GM23338 (cell line): Measurements from ENCODE around the gene OR5AU1. TPM values are rescaled to one million over a fixed set of nuclear protein-coding genes. Genes with fewer than 3 reads are reported as not detected.

ENCODE experiments used
- ATAC-seq: fragments of 200-7000 bp; cut with Tn5 transposase; 3 replicates; pipeline ENCODE4 v1.9.1; 2020
- DNase-seq: peaks from one replicate; pipeline ENCODE4 v3.0.0-alpha.2; 2015; ENCODE audit warnings: low spot score
- H2AFZ ChIP-seq: fragments of 200-600 bp; sonication (generic); 2 replicates; pipeline ENCODE4 v1.8.0; 2016; ENCODE audit warnings: antibody characterized with exemption, mild to moderate bottlenecking, moderate library complexity
- H3F3A ChIP-seq: fragments of 200-600 bp; sonication (generic); replicated peaks from 2 replicates; pipeline ENCODE4 v1.8.0; 2017; ENCODE audit warnings: antibody characterized with exemption, mixed run types, low read depth
- H3K27ac ChIP-seq: fragments of 200-600 bp; sonication (generic); 2 replicates; pipeline ENCODE4 v1.6.1; 2016; ENCODE audit warnings: low read depth
- H3K27me3 ChIP-seq: fragments of 200-600 bp; sonication (generic); 2 replicates; pipeline ENCODE4 v1.8.0; 2016; ENCODE audit warnings: mild to moderate bottlenecking, mixed run types, moderate library complexity; ENCODE audit not compliant: insufficient read depth
- H3K36me3 ChIP-seq: fragments of 200-600 bp; sonication (generic); 2 replicates; pipeline ENCODE4 v1.8.0; 2016; ENCODE audit warnings: mild to moderate bottlenecking; ENCODE audit not compliant: insufficient read depth
- H3K4me1 ChIP-seq: fragments of 200-600 bp; sonication (generic); 2 replicates; pipeline ENCODE4 v1.8.0; 2016; ENCODE audit warnings: mild to moderate bottlenecking, moderate library complexity; ENCODE audit not compliant: insufficient read depth
- H3K4me2 ChIP-seq: fragments of 200-600 bp; sonication (generic); 2 replicates; pipeline ENCODE4 v1.7.1; 2017; ENCODE audit warnings: mixed run types
- H3K4me3 ChIP-seq: fragments of 200-600 bp; sonication (generic); 2 replicates; pipeline ENCODE4 v1.6.1; 2016; ENCODE audit warnings: mixed run types
- H3K79me2 ChIP-seq: fragments of 200-600 bp; sonication (generic); replicated peaks from 2 replicates; pipeline ENCODE4 v1.8.0; 2017; ENCODE audit warnings: mild to moderate bottlenecking; ENCODE audit not compliant: insufficient read depth
- H3K9me2 ChIP-seq: fragments of 200-600 bp; sonication (generic); 2 replicates; pipeline ENCODE4 v1.8.0; 2017; ENCODE audit not compliant: insufficient read depth
- H4K20me1 ChIP-seq: fragments of 200-600 bp; sonication (generic); replicated peaks from 2 replicates; pipeline ENCODE4 v1.8.0; 2017; ENCODE audit warnings: mild to moderate bottlenecking; ENCODE audit not compliant: insufficient read depth
- H3K27ac Mint-ChIP-seq: 2 replicates; pipeline ENCODE4 v1.8.0; 2020; ENCODE audit warnings: inconsistent platforms, mild to moderate bottlenecking, moderate library complexity, mixed read lengths
- H3K27me3 Mint-ChIP-seq: 3 replicates; pipeline ENCODE4 v1.8.0; 2022; ENCODE audit warnings: low read depth, mild to moderate bottlenecking, moderate library complexity, mixed read lengths, inconsistent platforms; ENCODE audit not compliant: insufficient read depth, poor library complexity
- H3K36me3 Mint-ChIP-seq: 3 replicates; pipeline ENCODE4 v1.8.0; 2021; ENCODE audit warnings: low read depth, mild to moderate bottlenecking, inconsistent platforms, moderate library complexity, mixed read lengths
- H3K4me1 Mint-ChIP-seq: 3 replicates; pipeline ENCODE4 v1.8.0; 2020; ENCODE audit warnings: mild to moderate bottlenecking, inconsistent platforms, mixed read lengths
- H3K4me3 Mint-ChIP-seq: 3 replicates; pipeline ENCODE4 v1.8.0; 2021; ENCODE audit warnings: moderate library complexity, mild to moderate bottlenecking, inconsistent platforms, mixed read lengths
- H3K9me3 Mint-ChIP-seq: 3 replicates; pipeline ENCODE4 v1.8.0; 2020; ENCODE audit warnings: moderate library complexity, mild to moderate bottlenecking, inconsistent platforms, mixed read lengths
- JUNB ChIP-seq: IDR thresholded peaks from one replicate; pipeline ENCODE4 v1.6.1; 2016; ENCODE audit warnings: antibody characterized with exemption; ENCODE audit not compliant: unreplicated experiment
- NANOG ChIP-seq: IDR thresholded peaks from 2 replicates; pipeline ENCODE4 v1.6.1; 2016; ENCODE audit warnings: antibody characterized with exemption, borderline replicate concordance
- POLR2AphosphoS5 ChIP-seq: IDR thresholded peaks from 2 replicates; pipeline ENCODE4 v1.6.1; 2016; ENCODE audit warnings: antibody characterized with exemption, low read depth
- STAT1 ChIP-seq: IDR thresholded peaks from one replicate; pipeline ENCODE4 v1.6.1; 2016; ENCODE audit warnings: antibody characterized with exemption; ENCODE audit not compliant: unreplicated experiment
- ZNF114 ChIP-seq: fragments of 250-450 bp; sonication (Bioruptor Pico); IDR thresholded peaks from 2 replicates; pipeline ENCODE4 v1.5.0; 2020; ENCODE audit warnings: mild to moderate bottlenecking, moderate library complexity
- ZNF331 ChIP-seq: fragments of 250-450 bp; sonication (Bioruptor Pico); IDR thresholded peaks from 2 replicates; pipeline ENCODE4 v1.5.0; 2020; ENCODE audit warnings: low read depth, mild to moderate bottlenecking, moderate library complexity
- ZNF462 ChIP-seq: fragments of 250-450 bp; sonication (Bioruptor Pico); IDR thresholded peaks from 2 replicates; pipeline ENCODE4 v1.5.0; 2020; ENCODE audit warnings: mild to moderate bottlenecking, moderate library complexity
- polyA plus RNA-seq: library from polyadenylated mRNA; unstranded; fragments of >200 nt; fragmentation: Nextera tagmentation; extraction: Ambion mirVana; gene quantifications from 2 replicates; pipeline ENCODE4 v1.2.1, GENCODE V29; 2016
- total RNA-seq: library from RNA; depleted of rRNA; stranded (reverse); fragments of >200 nt; shearing (Covaris generic); gene quantifications from 2 replicates; pipeline ENCODE4 v1.2.3, GENCODE V29; 2014
- TF ChIP-seq, protein P1 (sequence below): IDR thresholded peaks from one replicate; pipeline ENCODE4 v1.6.1; 2018; ENCODE audit warnings: antibody characterized with exemption; ENCODE audit not compliant: unreplicated experiment
- TF ChIP-seq, protein P2 (sequence below), 2 experiments: fragments of 200-600 bp in 1 of 2; sonication (generic) in 1 of 2; conservative IDR thresholded peaks; 2 replicates each; pipeline versions ENCODE4 v1.5.1 to v1.6.1; 2016 to 2017; ENCODE audit warnings: antibody characterized with exemption in 2 of 2, low read depth in 2 of 2, mild to moderate bottlenecking in 2 of 2, moderate library complexity in 1 of 2

OR5AU1 gene
- total and polyA plus RNA-seq, 2 experiments from 2014 or later, result not detected

DNA sequence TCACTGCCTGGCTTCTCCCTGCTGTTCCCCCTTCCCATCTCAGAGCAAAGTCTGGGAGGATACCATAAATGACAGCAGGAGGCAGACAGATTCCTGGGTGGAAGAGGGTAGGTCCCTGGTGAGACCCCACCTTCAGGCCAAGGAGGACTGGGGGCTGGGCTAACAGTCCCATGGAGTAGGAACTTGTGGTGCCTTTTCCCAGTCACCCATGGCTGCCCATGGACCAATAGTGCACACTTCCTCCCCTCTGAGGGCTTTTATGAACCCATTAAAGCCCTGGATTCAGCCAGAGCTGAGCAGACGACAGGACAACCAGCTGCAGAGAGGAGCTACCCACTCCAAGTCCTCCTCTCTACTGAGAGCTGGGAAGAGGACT, 36.6 kb upstream of the OR5AU1 start:
- TF ChIP-seq POLR2AphosphoS5, result no peak
- TF ChIP-seq JUNB, result no peak
- H3F3A ChIP-seq, result no peaks in the 10 kb centered on the region
- H3K4me3 ChIP-seq, result peak overlapping the region; percentile 49
- Mint-ChIP-seq H3K9me3 (peaks cover 9% of the 10 kb centered on the region; the same call in 2 of the 3 replicates), H3K27me3 (peaks cover 7% of the 10 kb centered on the region), H3K27ac (no peak overlapping the region), H3K4me1 (peaks cover 15% of the 10 kb centered on the region), H3K36me3 (no peaks in the 10 kb centered on the region), H3K4me3 (no peak overlapping the region)
- peaks cover 11% of the 10 kb centered on the region for H3K4me1 ChIP-seq
- H3K9me2 ChIP-seq, result peaks cover 9% of the 10 kb centered on the region; the same call in 1 of the 2 replicates
- H3K27me3 ChIP-seq, result no peaks in the 10 kb centered on the region
- no peaks in the 10 kb centered on the region for H3K79me2 ChIP-seq
- H3K4me2 ChIP-seq, result peak overlapping the region; percentile 58
- no peaks in the 10 kb centered on the region for H4K20me1 ChIP-seq
- no peaks in the 10 kb centered on the region for H3K36me3 ChIP-seq
- H3K27ac ChIP-seq, result no peak overlapping the region
- ATAC-seq (peak; percentile 8; the same call in 1 of the 3 replicates), DNase-seq (no peak)
- H2AFZ ChIP-seq, result peak overlapping the region; percentile 91

DNA sequence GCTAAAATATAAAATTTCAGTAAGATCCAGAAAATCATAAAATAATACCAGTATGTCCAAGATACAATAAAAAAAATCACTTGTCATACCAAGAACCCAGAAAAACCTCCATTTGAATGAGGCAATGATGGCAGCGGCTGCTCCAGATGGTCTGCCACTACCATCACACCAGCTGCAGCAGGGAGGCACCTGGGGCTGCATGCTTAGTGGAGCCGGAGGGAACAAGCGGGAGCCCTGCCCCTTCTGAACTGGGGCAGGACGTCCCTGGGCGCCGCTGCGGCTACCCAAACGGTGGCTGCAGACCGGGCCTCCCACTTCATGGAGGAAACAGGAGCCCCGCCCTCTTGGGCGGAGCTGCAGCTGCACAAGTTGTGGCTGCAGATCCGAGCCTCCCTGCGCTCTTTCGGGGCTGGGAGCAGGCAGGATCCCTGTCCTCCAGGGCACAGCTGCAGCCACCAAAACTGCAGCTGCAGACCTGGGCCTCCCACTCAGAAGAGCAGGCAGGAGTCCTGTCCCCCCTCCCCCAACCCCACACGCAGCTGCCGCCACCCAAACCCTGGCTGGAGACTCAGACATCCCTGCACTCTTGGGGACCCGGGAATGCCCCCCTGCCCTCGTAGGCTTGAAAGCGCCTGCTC, 36.1 kb upstream of the OR5AU1 start:
- H3K79me2 ChIP-seq, result no peaks in the 10 kb centered on the region
- peak overlapping the region; percentile 49 for H3K4me3 ChIP-seq
- ATAC-seq, result peak; percentile 97
- TF ChIP-seq STAT1 (no peak), ZNF331 (no peak), POLR2AphosphoS5 (peak; percentile 37), NANOG (no peak), JUNB (no peak), ZNF114 (no peak), ZNF462 (CRISPR knock-in tag) (peak; percentile 57; the same call in 1 of the 2 replicates)
- TF ChIP-seq, protein P1, sequence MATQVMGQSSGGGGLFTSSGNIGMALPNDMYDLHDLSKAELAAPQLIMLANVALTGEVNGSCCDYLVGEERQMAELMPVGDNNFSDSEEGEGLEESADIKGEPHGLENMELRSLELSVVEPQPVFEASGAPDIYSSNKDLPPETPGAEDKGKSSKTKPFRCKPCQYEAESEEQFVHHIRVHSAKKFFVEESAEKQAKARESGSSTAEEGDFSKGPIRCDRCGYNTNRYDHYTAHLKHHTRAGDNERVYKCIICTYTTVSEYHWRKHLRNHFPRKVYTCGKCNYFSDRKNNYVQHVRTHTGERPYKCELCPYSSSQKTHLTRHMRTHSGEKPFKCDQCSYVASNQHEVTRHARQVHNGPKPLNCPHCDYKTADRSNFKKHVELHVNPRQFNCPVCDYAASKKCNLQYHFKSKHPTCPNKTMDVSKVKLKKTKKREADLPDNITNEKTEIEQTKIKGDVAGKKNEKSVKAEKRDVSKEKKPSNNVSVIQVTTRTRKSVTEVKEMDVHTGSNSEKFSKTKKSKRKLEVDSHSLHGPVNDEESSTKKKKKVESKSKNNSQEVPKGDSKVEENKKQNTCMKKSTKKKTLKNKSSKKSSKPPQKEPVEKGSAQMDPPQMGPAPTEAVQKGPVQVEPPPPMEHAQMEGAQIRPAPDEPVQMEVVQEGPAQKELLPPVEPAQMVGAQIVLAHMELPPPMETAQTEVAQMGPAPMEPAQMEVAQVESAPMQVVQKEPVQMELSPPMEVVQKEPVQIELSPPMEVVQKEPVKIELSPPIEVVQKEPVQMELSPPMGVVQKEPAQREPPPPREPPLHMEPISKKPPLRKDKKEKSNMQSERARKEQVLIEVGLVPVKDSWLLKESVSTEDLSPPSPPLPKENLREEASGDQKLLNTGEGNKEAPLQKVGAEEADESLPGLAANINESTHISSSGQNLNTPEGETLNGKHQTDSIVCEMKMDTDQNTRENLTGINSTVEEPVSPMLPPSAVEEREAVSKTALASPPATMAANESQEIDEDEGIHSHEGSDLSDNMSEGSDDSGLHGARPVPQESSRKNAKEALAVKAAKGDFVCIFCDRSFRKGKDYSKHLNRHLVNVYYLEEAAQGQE, result no peak
- TF ChIP-seq, protein P2, sequence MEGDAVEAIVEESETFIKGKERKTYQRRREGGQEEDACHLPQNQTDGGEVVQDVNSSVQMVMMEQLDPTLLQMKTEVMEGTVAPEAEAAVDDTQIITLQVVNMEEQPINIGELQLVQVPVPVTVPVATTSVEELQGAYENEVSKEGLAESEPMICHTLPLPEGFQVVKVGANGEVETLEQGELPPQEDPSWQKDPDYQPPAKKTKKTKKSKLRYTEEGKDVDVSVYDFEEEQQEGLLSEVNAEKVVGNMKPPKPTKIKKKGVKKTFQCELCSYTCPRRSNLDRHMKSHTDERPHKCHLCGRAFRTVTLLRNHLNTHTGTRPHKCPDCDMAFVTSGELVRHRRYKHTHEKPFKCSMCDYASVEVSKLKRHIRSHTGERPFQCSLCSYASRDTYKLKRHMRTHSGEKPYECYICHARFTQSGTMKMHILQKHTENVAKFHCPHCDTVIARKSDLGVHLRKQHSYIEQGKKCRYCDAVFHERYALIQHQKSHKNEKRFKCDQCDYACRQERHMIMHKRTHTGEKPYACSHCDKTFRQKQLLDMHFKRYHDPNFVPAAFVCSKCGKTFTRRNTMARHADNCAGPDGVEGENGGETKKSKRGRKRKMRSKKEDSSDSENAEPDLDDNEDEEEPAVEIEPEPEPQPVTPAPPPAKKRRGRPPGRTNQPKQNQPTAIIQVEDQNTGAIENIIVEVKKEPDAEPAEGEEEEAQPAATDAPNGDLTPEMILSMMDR (conservative IDR thresholded peaks at IDR 0.05; ENCODE audit: low read depth in 2 of 2), result no peak
- H4K20me1 ChIP-seq, result no peaks in the 10 kb centered on the region
- H3K27me3 ChIP-seq, result no peaks in the 10 kb centered on the region
- H3K27ac Mint-ChIP-seq, result no peak overlapping the region
- H3K4me2 ChIP-seq, result peak overlapping the region; percentile 58
- no peak overlapping the region for H3K27ac ChIP-seq
- DNase-seq, result peak; percentile 94
- H3K36me3 ChIP-seq, result no peaks in the 10 kb centered on the region
- H2AFZ ChIP-seq, result peak overlapping the region; percentile 97
- H3K36me3 Mint-ChIP-seq, result no peaks in the 10 kb centered on the region
- no peak overlapping the region for H3K4me3 Mint-ChIP-seq
- H3K9me2 ChIP-seq, result peaks cover 9% of the 10 kb centered on the region; the same call in 1 of the 2 replicates
- peaks cover 11% of the 10 kb centered on the region for H3K4me1 ChIP-seq
- peaks cover 15% of the 10 kb centered on the region for H3K4me1 Mint-ChIP-seq
- H3K27me3 Mint-ChIP-seq, result peaks cover 7% of the 10 kb centered on the region
- no peaks in the 10 kb centered on the region for H3F3A ChIP-seq
- H3K9me3 Mint-ChIP-seq, result peaks cover 9% of the 10 kb centered on the region; the same call in 2 of the 3 replicates
